K562 (cell line): ENCODE measurements around the gene MRPL27. TPM values are rescaled to one million over a fixed set of nuclear protein-coding genes. Genes with fewer than 3 reads are reported as not detected.

Experiments
- AFF4 ChIP-seq: sonication (generic); formaldehyde crosslinking; IDR thresholded peaks from 2 replicates; pipeline ENCODE4 v1.8.0; 2023; ENCODE audit warnings: mild to moderate bottlenecking, missing genetic modification reagents
- ELF2 ChIP-seq: fragments of 250-450 bp; sonication (Bioruptor Pico); IDR thresholded peaks from 2 replicates; pipeline ENCODE4 v1.5.0; 2021; ENCODE audit warnings: mild to moderate bottlenecking
- FOXJ2 ChIP-seq: fragments of 200-800 bp; sonication (Bioruptor generic); IDR thresholded peaks from 2 replicates; pipeline ENCODE4 v1.6.1; 2016; ENCODE audit warnings: missing genetic modification characterization, missing compliant biosample characterization
- FOXM1 ChIP-seq, 2 experiments: fragments of 450-650 bp in 1 of 2; sonication (generic) in 1 of 2; formaldehyde crosslinking in 1 of 2; IDR thresholded peaks; 2 replicates each; pipeline versions ENCODE4 v1.6.1 to v1.9.0; 2017 to 2022; ENCODE audit warnings: low read depth in 2 of 2, mild to moderate bottlenecking in 2 of 2, missing genetic modification reagents in 1 of 2, moderate library complexity in 1 of 2
- FOXO4 ChIP-seq: fragments of 450-650 bp; formaldehyde crosslinking; IDR thresholded peaks from 2 replicates; pipeline ENCODE4 v1.4.0; 2020; ENCODE audit warnings: mild to moderate bottlenecking, moderate library complexity
- JUN ChIP-seq, 2 experiments: sonication (generic) in 1 of 2; formaldehyde crosslinking in 1 of 2; IDR thresholded peaks; 2 replicates each; pipeline versions ENCODE4 v1.6.1 to v1.8.0; 2012 to 2022; ENCODE audit warnings: borderline replicate concordance in 2 of 2, mild to moderate bottlenecking in 2 of 2, improper control_type of control experiment in 1 of 2, low read depth in 1 of 2, low read length in 1 of 2, missing genetic modification reagents in 1 of 2
- KAT7 ChIP-seq: sonication (generic); formaldehyde crosslinking; IDR thresholded peaks from 2 replicates; pipeline ENCODE4 v1.8.0; 2022; ENCODE audit warnings: missing genetic modification reagents, mild to moderate bottlenecking, borderline replicate concordance
- MTF1 ChIP-seq: fragments of 250-450 bp; sonication (Bioruptor Pico); IDR thresholded peaks from 2 replicates; pipeline ENCODE4 v1.9.0; 2021; ENCODE audit warnings: moderate library complexity, mild to moderate bottlenecking, inconsistent platforms, borderline replicate concordance
- PCBP1 ChIP-seq: fragments of 200-400 bp; formaldehyde crosslinking; IDR thresholded peaks from 2 replicates; pipeline ENCODE4 v1.6.1; 2018; ENCODE audit warnings: mild to moderate bottlenecking, low read depth, low read length; ENCODE audit not compliant: poor library complexity, severe bottlenecking
- POLR2A ChIP-seq: fragments of 450-650 bp; conservative IDR thresholded peaks from 2 replicates; pipeline ENCODE4 v1.6.1; 2016
- SAFB ChIP-seq: fragments of 200-400 bp; formaldehyde crosslinking; IDR thresholded peaks from 2 replicates; pipeline ENCODE4 v1.6.1; 2017; ENCODE audit warnings: low read depth, low read length, borderline replicate concordance
- STAG1 ChIP-seq: sonication (generic); formaldehyde crosslinking; IDR thresholded peaks from 2 replicates; pipeline ENCODE4 v1.5.0; 2020; ENCODE audit warnings: missing genetic modification reagents, borderline replicate concordance
- TEAD1 ChIP-seq, 2 experiments: fragments of 450-650 bp in 1 of 2; sonication (generic) in 1 of 2; formaldehyde crosslinking; IDR thresholded peaks; 2 replicates each; pipeline versions ENCODE4 v1.4.0 to v1.8.0; 2020 to 2022; ENCODE audit warnings: mild to moderate bottlenecking in 2 of 2, missing genetic modification reagents in 1 of 2
- ZNF24 ChIP-seq: fragments of 450-650 bp; IDR thresholded peaks from 2 replicates; pipeline ENCODE4 v1.6.1; 2016
- ZNF384 ChIP-seq: IDR thresholded peaks from 2 replicates; pipeline ENCODE4 v1.6.1; 2012; ENCODE audit warnings: low read depth, low read length, improper control_type of control experiment
- polyA plus RNA-seq, 8 experiments: library from polyadenylated mRNA; depleted of rRNA in 4 of 8; stranded (reverse) in 5 of 8; unstranded in 3 of 8; fragments of >200 nt; fragmentation: Nextera tagmentation in 2 of 8; fragmentation: Illumina TruSeq in 1 of 8; extraction: Ambion mirVana in 2 of 8; extraction: Trizol in 1 of 8; gene quantifications; 2 replicates each; pipeline versions ENCODE4 v1.2.1 to v1.2.3, GENCODE V29; 2011 to 2014; ENCODE audit warnings: inconsistent platforms in 1 of 8, missing spikeins in 1 of 8
- total RNA-seq, 7 experiments: library from RNA; depleted of rRNA in 6 of 7; stranded (reverse); fragments of >200 nt in 6 of 7; fragmentation: Illumina TruSeq in 2 of 7; extraction: Trizol in 2 of 7; gene quantifications; 2 replicates each; pipeline versions ENCODE4 v1.2.1 to v1.2.3, GENCODE V29; 2011 to 2021; ENCODE audit warnings: low replicate concordance in 1 of 7
- TF ChIP-seq, protein P1 (sequence below), 2 experiments: IDR thresholded peaks in 1 of 2; conservative IDR thresholded peaks in 1 of 2; 2 replicates each; pipeline ENCODE4 v1.6.1; 2016; ENCODE audit warnings: low read depth in 2 of 2, mild to moderate bottlenecking in 1 of 2, missing compliant biosample characterization in 1 of 2, missing genetic modification characterization in 1 of 2, moderate library complexity in 1 of 2
- TF ChIP-seq, protein P2 (sequence below): fragments of 450-650 bp; formaldehyde crosslinking; IDR thresholded peaks from 2 replicates; pipeline ENCODE4 v1.4.0; 2022; ENCODE audit warnings: missing genetic modification characterization

Gene MRPL27
- total and polyA plus RNA-seq, 9 of the 15 experiments (the other 6 are each of a cell fraction or from before 2014, with no cell fraction given), result 96.3 to 401 (median 142) TPM

GRCh38 chr17:50421308-50422051 lies 48.5 kb upstream of the MRPL27 start (continued):
- TF ChIP-seq ZNF384 (peak; percentile 70; the same call in 1 of the 2 replicates), STAG1 (CRISPR knock-in tag) (no peak), ZNF24 (no peak), KAT7 (CRISPR knock-in tag) (no peak), TEAD1 (CRISPR knock-in tag; IDR thresholded peaks at IDR 0.05) (no peak), AFF4 (CRISPR knock-in tag) (no peak), ELF2 (no peak), FOXJ2 (0 out of 2 replicates have a peak, but pooled peaks have one; percentile 37), FOXM1 (IDR thresholded peaks at IDR 0.05; ENCODE audit: low read depth) (no peak; the same call in 1 of the 2 replicates), FOXM1 (CRISPR knock-in tag; IDR thresholded peaks at IDR 0.05; ENCODE audit: low read depth) (no peak), FOXO4 (CRISPR knock-in tag) (no peak), PCBP1 (no peak), SAFB (no peak), POLR2A (no peak), MTF1 (no peak), JUN (IDR thresholded peaks at IDR 0.05; ENCODE audit: borderline replicate concordance, low read depth, low read length) (no peak), JUN (CRISPR knock-in tag; IDR thresholded peaks at IDR 0.05; ENCODE audit: borderline replicate concordance) (no peak)
- TF ChIP-seq, protein P1, sequence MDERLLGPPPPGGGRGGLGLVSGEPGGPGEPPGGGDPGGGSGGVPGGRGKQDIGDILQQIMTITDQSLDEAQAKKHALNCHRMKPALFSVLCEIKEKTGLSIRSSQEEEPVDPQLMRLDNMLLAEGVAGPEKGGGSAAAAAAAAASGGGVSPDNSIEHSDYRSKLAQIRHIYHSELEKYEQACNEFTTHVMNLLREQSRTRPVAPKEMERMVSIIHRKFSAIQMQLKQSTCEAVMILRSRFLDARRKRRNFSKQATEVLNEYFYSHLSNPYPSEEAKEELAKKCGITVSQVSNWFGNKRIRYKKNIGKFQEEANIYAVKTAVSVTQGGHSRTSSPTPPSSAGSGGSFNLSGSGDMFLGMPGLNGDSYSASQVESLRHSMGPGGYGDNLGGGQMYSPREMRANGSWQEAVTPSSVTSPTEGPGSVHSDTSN (CRISPR knock-in tag; IDR thresholded peaks at IDR 0.05; ENCODE audit: low read depth), result no peak
- TF ChIP-seq, protein P1 (tag; conservative IDR thresholded peaks at IDR 0.05; ENCODE audit: low read depth), result 0 out of 2 replicates have a peak, but pooled peaks have one; percentile 10
- TF ChIP-seq, protein P2, sequence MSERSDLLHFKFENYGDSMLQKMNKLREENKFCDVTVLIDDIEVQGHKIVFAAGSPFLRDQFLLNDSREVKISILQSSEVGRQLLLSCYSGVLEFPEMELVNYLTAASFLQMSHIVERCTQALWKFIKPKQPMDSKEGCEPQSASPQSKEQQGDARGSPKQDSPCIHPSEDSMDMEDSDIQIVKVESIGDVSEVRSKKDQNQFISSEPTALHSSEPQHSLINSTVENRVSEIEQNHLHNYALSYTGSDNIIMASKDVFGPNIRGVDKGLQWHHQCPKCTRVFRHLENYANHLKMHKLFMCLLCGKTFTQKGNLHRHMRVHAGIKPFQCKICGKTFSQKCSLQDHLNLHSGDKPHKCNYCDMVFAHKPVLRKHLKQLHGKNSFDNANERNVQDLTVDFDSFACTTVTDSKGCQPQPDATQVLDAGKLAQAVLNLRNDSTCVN (CRISPR knock-in tag), result no peak
